ENCODE data around the gene ABCC10.

Gene ABCC10

GRCh38 chr6:43459535-43459934 is 32.2 kb downstream of the ABCC10 start:
- TF ChIP-seq SPI1 (IDR thresholded peaks at IDR 0.05; ENCODE audit: borderline replicate concordance, low read depth) (no peak), GABPA (IDR thresholded peaks at IDR 0.05; ENCODE audit: low read depth) (no peak), CTCF (IDR thresholded peaks at IDR 0.05; ENCODE audit: insufficient read depth, low read length) (no peak), REST (IDR thresholded peaks at IDR 0.05; ENCODE audit: insufficient replicate concordance, low read depth) (no peak), POLR2AphosphoS5 (IDR thresholded peaks at IDR 0.05; ENCODE audit: low read depth) (no peak)
- DNase-seq (ENCODE audit: low read depth in 1 of 2, low spot score in 1 of 2), result no peak
- H3K4me3 ChIP-seq (replicated peaks; ENCODE audit: insufficient read depth, low read length), result no peak overlapping the region
- no peak overlapping the region for H3K27ac ChIP-seq (replicated peaks)
- H3K27me3 ChIP-seq (ENCODE audit: insufficient read depth, poor library complexity, severe bottlenecking), result peaks cover 13% of the 10 kb centered on the region

GRCh38 chr6:43460032-43460431 is 32.7 kb downstream of the ABCC10 start:
- peaks cover 13% of the 10 kb centered on the region for H3K27me3 ChIP-seq (ENCODE audit: insufficient read depth, poor library complexity, severe bottlenecking)
- no peak for DNase-seq (ENCODE audit: low read depth in 1 of 2, low spot score in 1 of 2)
- H3K4me3 ChIP-seq (replicated peaks; ENCODE audit: insufficient read depth, low read length), result no peak overlapping the region
- H3K27ac ChIP-seq (replicated peaks), result no peak overlapping the region
- TF ChIP-seq POLR2AphosphoS5 (IDR thresholded peaks at IDR 0.05; ENCODE audit: low read depth) (no peak), GABPA (IDR thresholded peaks at IDR 0.05; ENCODE audit: low read depth) (no peak), CTCF (IDR thresholded peaks at IDR 0.05; ENCODE audit: insufficient read depth, low read length) (no peak), SPI1 (IDR thresholded peaks at IDR 0.05; ENCODE audit: borderline replicate concordance, low read depth) (no peak)

GRCh38 chr6:43461936-43462335 is 34.6 kb downstream of the ABCC10 start:
- no peak overlapping the region for H3K27ac ChIP-seq (replicated peaks)
- peaks cover under 1% of the 10 kb centered on the region for H3K27me3 ChIP-seq (ENCODE audit: insufficient read depth, poor library complexity, severe bottlenecking)
- H3K4me3 ChIP-seq (replicated peaks; ENCODE audit: insufficient read depth, low read length), result no peak overlapping the region
- no peak for DNase-seq (ENCODE audit: low read depth in 1 of 2, low spot score in 1 of 2)
- TF ChIP-seq CTCF (IDR thresholded peaks at IDR 0.05; ENCODE audit: insufficient read depth, low read length), result no peak
- TF ChIP-seq POLR2AphosphoS5 (IDR thresholded peaks at IDR 0.05; ENCODE audit: low read depth), result no peak
- no peak for TF ChIP-seq SPI1 (IDR thresholded peaks at IDR 0.05; ENCODE audit: borderline replicate concordance, low read depth)
- TF ChIP-seq REST (IDR thresholded peaks at IDR 0.05; ENCODE audit: insufficient replicate concordance, low read depth), result no peak
- no peak for TF ChIP-seq GABPA (IDR thresholded peaks at IDR 0.05; ENCODE audit: low read depth)

- no peak for TF ChIP-seq GABPA (IDR thresholded peaks at IDR 0.05; ENCODE audit: low read depth)
- no peak for TF ChIP-seq POLR2AphosphoS5 (IDR thresholded peaks at IDR 0.05; ENCODE audit: low read depth)
- TF ChIP-seq CTCF (IDR thresholded peaks at IDR 0.05; ENCODE audit: insufficient read depth, low read length), result no peak
- TF ChIP-seq REST (IDR thresholded peaks at IDR 0.05; ENCODE audit: insufficient replicate concordance, low read depth), result no peak
- TF ChIP-seq SPI1 (IDR thresholded peaks at IDR 0.05; ENCODE audit: borderline replicate concordance, low read depth), result no peak
- no peaks in the 10 kb centered on the region for H3K27me3 ChIP-seq (ENCODE audit: insufficient read depth, poor library complexity, severe bottlenecking)
- no peak overlapping the region for H3K27ac ChIP-seq (replicated peaks)
- DNase-seq (ENCODE audit: low read depth in 1 of 2, low spot score in 1 of 2), result no peak
- no peak overlapping the region for H3K4me3 ChIP-seq (replicated peaks; ENCODE audit: insufficient read depth, low read length)
Observed at GRCh38 chr6:43464337-43464736, 37.0 kb downstream of the ABCC10 start.
